SK-N-DZ (cell line): ENCODE measurements around the gene CELF1.

ENCODE experiments used
- DNase-seq: peaks from one replicate; pipeline ENCODE4 v3.0.0-alpha.2; 2015; ENCODE audit warnings: low spot score

CELF1 gene

GRCh38 chr11:47488111-47488510 lies 64.8 kb downstream of the CELF1 start:
- peak; percentile 20 for DNase-seq

- peak; percentile 80 for DNase-seq
Observed at GRCh38 chr11:47487421-47487820, 65.5 kb downstream of the CELF1 start.

- DNase-seq = no peak
Observed at GRCh38 chr11:47485107-47485506, 67.8 kb downstream of the CELF1 start.

GRCh38 chr11:47483457-47483856 lies 69.5 kb downstream of the CELF1 start:
- no peak for DNase-seq

- no peak for DNase-seq
Observed at GRCh38 chr11:47480762-47481161, 72.2 kb downstream of the CELF1 start.

GRCh38 chr11:47478651-47479329 lies 74.1 kb downstream of the CELF1 start:
- no peak for DNase-seq

- DNase-seq = no peak
Observed at GRCh38 chr11:47477753-47478152, 75.2 kb downstream of the CELF1 start.

GRCh38 chr11:47477323-47477722 lies 75.6 kb downstream of the CELF1 start:
- DNase-seq = no peak

GRCh38 chr11:47470671-47471070 lies 82.3 kb downstream of the CELF1 start:
- no peak for DNase-seq

GRCh38 chr11:47469361-47470179 lies 83.4 kb downstream of the CELF1 start:
- no peak for DNase-seq

- no peak for DNase-seq
Observed at GRCh38 chr11:47468598-47469214, 84.2 kb downstream of the CELF1 start.

GRCh38 chr11:47467357-47467756 lies 85.6 kb downstream of the CELF1 start:
- no peak for DNase-seq

GRCh38 chr11:47466701-47467250 lies 86.2 kb downstream of the CELF1 start:
- no peak for DNase-seq

GRCh38 chr11:47466201-47466600 lies 86.7 kb downstream of the CELF1 start:
- DNase-seq = no peak

GRCh38 chr11:47464483-47464882 lies 88.4 kb downstream of the CELF1 start:
- DNase-seq = no peak

- no peak for DNase-seq
Observed at GRCh38 chr11:47461876-47462275, 91.1 kb downstream of the CELF1 start.

GRCh38 chr11:47460571-47461235 lies 92.2 kb downstream of the CELF1 start:
- DNase-seq = no peak

- peak; percentile 83 for DNase-seq
Observed at GRCh38 chr11:47454258-47454671, 98.7 kb downstream of the CELF1 start.

- no peak for DNase-seq
Observed at GRCh38 chr11:47453365-47453764, 99.6 kb downstream of the CELF1 start.

GRCh38 chr11:47451990-47452389 lies 100.9 kb downstream of the CELF1 start:
- DNase-seq = no peak

GRCh38 chr11:47451436-47451835 lies 101.5 kb downstream of the CELF1 start:
- DNase-seq = no peak

GRCh38 chr11:47449541-47449940 lies 103.4 kb downstream of the CELF1 start:
- no peak for DNase-seq
